HG03354 (cell line): ENCODE measurements around the gene TM6SF1.
A peak's percentile ranks its signal among the peaks of the same experiment; 100 is the strongest.
"Not testable (repeated sequence)": the region's sequence is repeated elsewhere in the genome, so short reads cannot be mapped to it uniquely, and the experiment has no call there.

ENCODE experiments used
- ATAC-seq: cut with Tn5 transposase; IDR thresholded peaks from one replicate; pipeline ENCODE4 v1.9.1; 2021; ENCODE audit warnings: mild to moderate bottlenecking; ENCODE audit not compliant: unreplicated experiment, poor library complexity, severe bottlenecking

TM6SF1 gene

GRCh38 chr15:83106994-83107840, at the start of gene TM6SF1:
Gene TM6SF1, plus strand, starts transcription at chr15:83107645. Its CDS starts 36 bp downstream, at chr15:83107681.
- peak; percentile 46 for ATAC-seq

- ATAC-seq = no peak
These were observed 49.6 kb upstream of the TM6SF1 start for GRCh38 chr15:83057696-83058376.

- no peak for ATAC-seq
These were observed 45.8 kb upstream of the TM6SF1 start for GRCh38 chr15:83061680-83062079.

- peak; percentile 24 for ATAC-seq
These were observed 44.7 kb upstream of the TM6SF1 start for GRCh38 chr15:83062768-83063180.

GRCh38 chr15:83063551-83063950, 43.9 kb upstream of the TM6SF1 start:
- no peak for ATAC-seq

- ATAC-seq = no peak
These were observed 42.6 kb upstream of the TM6SF1 start for GRCh38 chr15:83064859-83065258.

- no peak for ATAC-seq
These were observed 42.0 kb upstream of the TM6SF1 start for GRCh38 chr15:83065431-83065830.

- ATAC-seq = no peak
These were observed 41.3 kb upstream of the TM6SF1 start for GRCh38 chr15:83066034-83066733.

- peak; percentile 85 for ATAC-seq
These were observed 40.5 kb upstream of the TM6SF1 start, which contains the start of gene BTBD1 for GRCh38 chr15:83066734-83067637. Gene BTBD1, minus strand, starts transcription at chr15:83067252. Its CDS starts 101 bp downstream, at chr15:83067151.

GRCh38 chr15:83067638-83067962, 39.8 kb upstream of the TM6SF1 start:
- no peak for ATAC-seq

GRCh38 chr15:83068054-83068453, 39.4 kb upstream of the TM6SF1 start:
- ATAC-seq = no peak

GRCh38 chr15:83069211-83069642, 38.2 kb upstream of the TM6SF1 start:
- ATAC-seq = not testable (repeated sequence)

- ATAC-seq = no peak
These were observed 29.8 kb upstream of the TM6SF1 start for GRCh38 chr15:83077491-83078230.

- no peak for ATAC-seq
These were observed 28.7 kb upstream of the TM6SF1 start for GRCh38 chr15:83078712-83079111.

GRCh38 chr15:83081256-83082014, 26.0 kb upstream of the TM6SF1 start:
- ATAC-seq = no peak

GRCh38 chr15:83082730-83083386, 24.6 kb upstream of the TM6SF1 start:
- ATAC-seq = no peak

GRCh38 chr15:83085461-83085860, 22.0 kb upstream of the TM6SF1 start:
- not testable (repeated sequence) for ATAC-seq
